Measurements from ENCODE around the gene RUNX3. TPM values are rescaled to one million over a fixed set of nuclear protein-coding genes. Genes with fewer than 3 reads are reported as not detected.

RUNX3 gene
- total and polyA plus RNA-seq, 10 donors = 17.3 to 76.3 (median 49.3) TPM

GRCh38 chr1:24899581-24900485 lies 30.2 kb downstream of the RUNX3 start:
- no peak for DNase-seq
- Histone ChIP-seq H3K36me3 (peaks cover 0 to 44% (median 34%) of the 10 kb centered on the region in 6 donors), H3K4me1 (peaks cover 0 to 39% (median 6%) of the 10 kb centered on the region in 6 donors), H3K27me3 (replicated peaks in 1 of 7) (peaks cover 0 to 17% (median 0%) of the 10 kb centered on the region in 7 donors), H3K4me3 (no peak overlapping the region), H3K27ac (peak overlapping the region in 2 of 8 donors; percentile 8 to 61), H3K9me3 (no peaks in the 10 kb centered on the region)
- WGBS, 5 donors = 63 to 80% (median 73%) methylated on average over 14 of the region's 14 CpGs
- no peak for TF ChIP-seq CTCF (IDR thresholded peaks at IDR 0.05 in 8 of 11, conservative IDR thresholded peaks at IDR 0.05 in 3 of 11)
- TF ChIP-seq POLR2AphosphoS5 (IDR thresholded peaks at IDR 0.05) = peak in 1 of 3 donors; percentile 61
- no peak for TF ChIP-seq POLR2A (IDR thresholded peaks at IDR 0.05)
- intact Hi-C loops (cut with DNase I; ENCODE audit: low total_unique reads) = no loop called here

GRCh38 chr1:24898909-24899439 lies 31.1 kb downstream of the RUNX3 start:
- H3K4me1 ChIP-seq = peaks cover 0 to 35% (median 6%) of the 10 kb centered on the region in 6 donors
- 75 to 86% (median 83%) methylated on average over 7 to 8 of the region's 8 CpGs for WGBS, 5 donors
- peak in 2 of 3 donors; percentile 16 to 47 for TF ChIP-seq POLR2AphosphoS5 (IDR thresholded peaks at IDR 0.05)
- no peak for TF ChIP-seq POLR2A (IDR thresholded peaks at IDR 0.05)
- peaks cover 0 to 35% (median 26%) of the 10 kb centered on the region in 6 donors for H3K36me3 ChIP-seq
- peaks cover 0 to 15% (median 0%) of the 10 kb centered on the region in 7 donors for H3K27me3 ChIP-seq (replicated peaks in 1 of 7)
- intact Hi-C loops (cut with DNase I; ENCODE audit: low total_unique reads) = no loop called here
- DNase-seq = no peak
- H3K27ac ChIP-seq = peak overlapping the region in 1 of 8 donors; percentile 61
- no peak overlapping the region for H3K4me3 ChIP-seq
- no peaks in the 10 kb centered on the region for H3K9me3 ChIP-seq

- TF ChIP-seq CTCF (IDR thresholded peaks at IDR 0.05 in 8 of 11, conservative IDR thresholded peaks at IDR 0.05 in 3 of 11) = peak; percentile 62 to 92 (median 76)
- no peak for TF ChIP-seq POLR2A (IDR thresholded peaks at IDR 0.05)
- peak; percentile 48 to 70 (median 67) for TF ChIP-seq POLR2AphosphoS5 (IDR thresholded peaks at IDR 0.05)
- intact Hi-C loops (cut with DNase I; ENCODE audit: low total_unique reads) = no loop called here
- Histone ChIP-seq H3K27ac (peak overlapping the region in 1 of 8 donors; percentile 61), H3K4me3 (no peak overlapping the region), H3K9me3 (peaks cover 0 to under 1% (median 0%) of the 10 kb centered on the region in 8 donors), H3K36me3 (peaks cover 0 to 29% (median 20%) of the 10 kb centered on the region in 6 donors), H3K4me1 (peaks cover 0 to 35% (median 6%) of the 10 kb centered on the region in 6 donors), H3K27me3 (replicated peaks in 1 of 7) (peaks cover 0 to 15% (median 0%) of the 10 kb centered on the region in 7 donors)
- DNase-seq = peak; percentile 87
- WGBS, 5 donors = 35 to 42% (median 38%) methylated on average over 9 of the region's 9 CpGs
Observed at GRCh38 chr1:24898152-24898908, 31.7 kb downstream of the RUNX3 start.
